MCF 10A (cell line): ENCODE measurements around the gene AGBL1. TPM values are rescaled to one million over a fixed set of nuclear protein-coding genes. Genes with fewer than 3 reads are reported as not detected.

Experiments
- BruUV-seq: library from RNA; stranded (reverse); fragments of 400-500 nt; replicated peaks from 2 replicates; lab custom pipeline; 2021; lab: Mats Ljungman, UMichigan
- CTCF ChIA-PET: fragments of 300-600 bp; sonication (Branson Sonifier 250); formaldehyde crosslinking; extraction: SDS; loops from one replicate; lab custom pipeline; 2021; ENCODE audit warnings: antibody characterized with exemption, inconsistent platforms; lab: Yijun Ruan, JAX
- POLR2A ChIA-PET: fragments of 300-600, 350-650 bp; sonication (Branson Sonifier 250); formaldehyde crosslinking; extraction: SDS; loops from one replicate; lab custom pipeline; 2020; ENCODE audit warnings: antibody characterized with exemption, inconsistent platforms; lab: Yijun Ruan, JAX
- DNase-seq: peaks from one replicate; pipeline ENCODE4 v3.0.0-alpha.2; 2018; ENCODE audit not compliant: unreplicated experiment
- H3K27ac Mint-ChIP-seq: one replicate; pipeline ENCODE4 v1.8.0; 2022; ENCODE audit warnings: mild to moderate bottlenecking, low read depth, mixed read lengths; ENCODE audit not compliant: unreplicated experiment
- H3K27me3 Mint-ChIP-seq: one replicate; pipeline ENCODE4 v1.8.0; 2022; ENCODE audit warnings: mixed read lengths; ENCODE audit not compliant: insufficient read depth, unreplicated experiment
- H3K36me3 Mint-ChIP-seq: one replicate; pipeline ENCODE4 v1.8.0; 2022; ENCODE audit warnings: mild to moderate bottlenecking, moderate library complexity, mixed read lengths; ENCODE audit not compliant: insufficient read depth, unreplicated experiment
- H3K4me1 Mint-ChIP-seq: one replicate; pipeline ENCODE4 v1.8.0; 2022; ENCODE audit warnings: mixed read lengths; ENCODE audit not compliant: insufficient read depth, unreplicated experiment
- H3K4me3 Mint-ChIP-seq: one replicate; pipeline ENCODE4 v1.8.0; 2022; ENCODE audit warnings: mild to moderate bottlenecking, moderate library complexity, mixed read lengths; ENCODE audit not compliant: unreplicated experiment
- H3K9me3 Mint-ChIP-seq: one replicate; pipeline ENCODE4 v1.8.0; 2022; ENCODE audit warnings: mixed read lengths; ENCODE audit not compliant: unreplicated experiment
- CTCF ChIP-seq: fragments of 200-600 bp; IDR thresholded peaks from one replicate; pipeline ENCODE4 v1.8.0; 2022; ENCODE audit warnings: antibody characterized with exemption, mild to moderate bottlenecking; ENCODE audit not compliant: unreplicated experiment
- intact Hi-C: fragments of 100-400 bp; cut with micrococcal nuclease; formaldehyde crosslinking; loops from 2 replicates; pipeline ENCODE4 v1.14.1; 2022
- total RNA-seq: library from RNA; stranded (reverse); gene quantifications from 2 replicates; pipeline ENCODE4 v1.2.3, GENCODE V29; 2022

The AGBL1 gene
- total RNA-seq, 1 experiment from 2014 or later: not detected

GRCh38 chr15:86493884-86494283 is 414.2 kb downstream of the AGBL1 start:
- ChIA-PET CTCF (no interaction called here), POLR2A (interaction anchor here (0.5 kb wide), 1 partner anchor 642 kb away, joined by 3 read pairs; no protein-coding TSS in a partner anchor)
- no peaks in the 10 kb centered on the region for H3K36me3 Mint-ChIP-seq
- no peak overlapping the region for H3K4me3 Mint-ChIP-seq
- H3K27ac Mint-ChIP-seq: no peak overlapping the region
- TF ChIP-seq CTCF: no peak
- H3K9me3 Mint-ChIP-seq: peaks cover 18% of the 10 kb centered on the region
- intact Hi-C loops: no loop called here
- H3K27me3 Mint-ChIP-seq: no peaks in the 10 kb centered on the region
- BruUV-seq: no TSS peak
- H3K4me1 Mint-ChIP-seq: no peaks in the 10 kb centered on the region
- DNase-seq: peak; percentile 13

GRCh38 chr15:86494475-86494874 is 414.8 kb downstream of the AGBL1 start:
- BruUV-seq: no TSS peak
- no peaks in the 10 kb centered on the region for H3K27me3 Mint-ChIP-seq

GRCh38 chr15:86502301-86502700 is 422.6 kb downstream of the AGBL1 start:
- no peak for TF ChIP-seq CTCF
- no peak overlapping the region for H3K4me3 Mint-ChIP-seq
- DNase-seq: no peak
- POLR2A ChIA-PET: interaction anchor here (0.7 kb wide), 1 partner anchor 112 kb away, joined by 3 read pairs; no protein-coding TSS in a partner anchor
- H3K36me3 Mint-ChIP-seq: no peaks in the 10 kb centered on the region
- H3K27me3 Mint-ChIP-seq: no peaks in the 10 kb centered on the region
- no peak overlapping the region for H3K27ac Mint-ChIP-seq
- no peaks in the 10 kb centered on the region for H3K4me1 Mint-ChIP-seq
- BruUV-seq: no TSS peak
- H3K9me3 Mint-ChIP-seq: peaks cover 15% of the 10 kb centered on the region
- CTCF ChIA-PET: interaction anchor here (0.8 kb wide), 1 partner anchor 270 kb away, joined by 3 read pairs; no protein-coding TSS in a partner anchor
- intact Hi-C loops: no loop called here

More at GRCh38 chr15:86494475-86494874, 414.8 kb downstream of the AGBL1 start:
- intact Hi-C loops: no loop called here
- Mint-ChIP-seq H3K9me3 (peaks cover 18% of the 10 kb centered on the region), H3K4me3 (no peak overlapping the region), H3K4me1 (no peaks in the 10 kb centered on the region), H3K27ac (no peak overlapping the region), H3K36me3 (no peaks in the 10 kb centered on the region)
- POLR2A ChIA-PET: no interaction called here
- CTCF ChIA-PET: no interaction called here
- DNase-seq: no peak
- TF ChIP-seq CTCF: no peak

GRCh38 chr15:86505951-86506350 is 426.3 kb downstream of the AGBL1 start:
- BruUV-seq: no TSS peak
- ChIA-PET POLR2A (interaction anchor here (0.7 kb wide), 1 partner anchor 1554 kb away, joined by 3 read pairs; no protein-coding TSS in a partner anchor), CTCF (interaction anchor here (0.7 kb wide), 1 partner anchor 55 kb away, joined by 3 read pairs; no protein-coding TSS in a partner anchor)
- Mint-ChIP-seq H3K4me3 (no peak overlapping the region), H3K9me3 (peaks cover 15% of the 10 kb centered on the region), H3K4me1 (no peaks in the 10 kb centered on the region), H3K27ac (no peak overlapping the region), H3K27me3 (no peaks in the 10 kb centered on the region), H3K36me3 (no peaks in the 10 kb centered on the region)
- TF ChIP-seq CTCF: no peak
- no peak for DNase-seq
- intact Hi-C loops: no loop called here
